GM18870 (cell line): ENCODE data around the gene PRKACG.
"Not testable (repeated sequence)": the region's sequence is repeated elsewhere in the genome, so short reads cannot be mapped to it uniquely, and the experiment has no call there.

ENCODE experiments used
- ATAC-seq: cut with Tn5 transposase; IDR thresholded peaks from one replicate; pipeline ENCODE4 v1.9.1; 2021; ENCODE audit warnings: moderate library complexity; ENCODE audit not compliant: unreplicated experiment

Gene PRKACG

GRCh38 chr9:69027355-69028097 lies 13.6 kb upstream of the PRKACG start:
- peak; percentile 66 for ATAC-seq

DNA sequence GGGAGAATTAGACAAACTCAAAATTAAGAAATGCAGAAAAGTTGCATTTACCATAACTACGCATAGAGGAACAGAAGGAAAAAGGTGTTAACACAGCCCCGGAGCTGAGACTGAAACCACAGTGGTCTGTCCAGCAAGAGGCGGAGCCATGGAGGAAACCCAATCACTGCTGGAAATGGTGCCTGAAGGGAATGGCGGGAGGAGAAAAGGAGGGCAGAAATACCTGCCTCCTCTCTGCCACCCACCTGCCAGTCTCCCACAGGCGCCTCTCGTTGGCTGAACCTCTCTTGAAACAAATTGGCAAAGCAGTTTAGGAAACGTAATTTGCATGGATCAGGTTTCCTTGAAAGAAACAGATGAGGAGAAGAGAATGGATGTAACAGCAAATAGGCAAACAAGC lies 9.7 kb upstream of the PRKACG start:
- ATAC-seq, result no peak

DNA sequence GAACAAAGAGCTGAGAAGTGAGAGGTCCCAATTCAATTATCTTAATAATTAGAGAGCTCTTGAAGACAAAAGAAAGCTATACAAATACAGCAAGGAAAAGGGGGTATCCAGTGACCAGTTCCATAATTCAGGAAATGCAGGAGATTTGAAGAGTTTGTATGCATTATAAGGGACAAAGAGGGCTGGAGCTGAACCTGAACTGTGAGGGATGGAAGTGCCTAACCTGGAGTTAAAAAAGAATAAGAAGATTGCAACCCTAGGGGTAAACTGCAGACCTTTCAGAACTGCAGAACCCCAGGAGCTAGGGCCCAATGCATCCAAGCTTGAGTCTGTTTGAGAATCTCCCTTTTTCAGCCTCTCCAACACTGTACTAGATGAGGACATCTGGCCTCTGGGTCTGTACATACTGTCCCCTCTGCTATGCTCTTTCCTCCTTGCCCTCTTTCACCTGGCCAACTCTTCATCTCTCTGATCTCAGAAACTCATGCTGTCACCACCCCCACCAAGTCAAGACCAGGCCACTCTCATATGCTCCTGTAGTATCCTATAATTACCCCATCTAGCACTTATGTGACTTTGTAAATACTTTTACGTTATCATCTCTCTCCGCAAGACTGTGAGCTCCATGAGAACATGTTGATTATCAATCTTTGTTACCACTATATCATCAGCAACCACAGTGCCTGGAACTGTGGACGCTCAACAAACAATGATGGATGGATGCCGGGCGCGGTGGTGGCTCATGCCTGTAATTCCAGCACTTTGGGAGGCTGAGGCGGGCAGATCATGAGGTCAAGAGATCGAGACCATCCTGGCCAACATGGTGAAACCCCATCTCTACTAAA lies 6.6 kb upstream of the PRKACG start:
- no peak for ATAC-seq

- no peak for ATAC-seq
Observed at GRCh38 chr9:69019808-69020207, 5.9 kb upstream of the PRKACG start.

DNA sequence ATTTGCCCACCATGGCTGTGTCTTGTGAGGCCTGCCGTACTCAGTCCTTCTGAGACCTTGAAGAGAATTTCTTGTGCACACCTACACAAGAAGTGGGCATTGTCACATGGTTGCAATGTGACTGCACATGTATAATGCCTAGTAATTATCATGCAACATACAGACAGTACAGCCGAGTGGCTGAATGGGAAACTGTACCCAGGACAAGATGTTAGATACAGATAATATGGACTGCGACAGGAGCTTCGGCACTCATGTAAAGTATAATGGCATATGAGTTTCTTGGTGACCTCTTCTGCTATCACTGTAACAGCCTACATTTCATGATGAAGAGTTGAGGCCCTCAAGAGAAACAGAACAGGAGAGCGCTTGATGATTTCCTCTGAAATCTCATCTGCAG lies 4.8 kb upstream of the PRKACG start:
- no peak for ATAC-seq

DNA sequence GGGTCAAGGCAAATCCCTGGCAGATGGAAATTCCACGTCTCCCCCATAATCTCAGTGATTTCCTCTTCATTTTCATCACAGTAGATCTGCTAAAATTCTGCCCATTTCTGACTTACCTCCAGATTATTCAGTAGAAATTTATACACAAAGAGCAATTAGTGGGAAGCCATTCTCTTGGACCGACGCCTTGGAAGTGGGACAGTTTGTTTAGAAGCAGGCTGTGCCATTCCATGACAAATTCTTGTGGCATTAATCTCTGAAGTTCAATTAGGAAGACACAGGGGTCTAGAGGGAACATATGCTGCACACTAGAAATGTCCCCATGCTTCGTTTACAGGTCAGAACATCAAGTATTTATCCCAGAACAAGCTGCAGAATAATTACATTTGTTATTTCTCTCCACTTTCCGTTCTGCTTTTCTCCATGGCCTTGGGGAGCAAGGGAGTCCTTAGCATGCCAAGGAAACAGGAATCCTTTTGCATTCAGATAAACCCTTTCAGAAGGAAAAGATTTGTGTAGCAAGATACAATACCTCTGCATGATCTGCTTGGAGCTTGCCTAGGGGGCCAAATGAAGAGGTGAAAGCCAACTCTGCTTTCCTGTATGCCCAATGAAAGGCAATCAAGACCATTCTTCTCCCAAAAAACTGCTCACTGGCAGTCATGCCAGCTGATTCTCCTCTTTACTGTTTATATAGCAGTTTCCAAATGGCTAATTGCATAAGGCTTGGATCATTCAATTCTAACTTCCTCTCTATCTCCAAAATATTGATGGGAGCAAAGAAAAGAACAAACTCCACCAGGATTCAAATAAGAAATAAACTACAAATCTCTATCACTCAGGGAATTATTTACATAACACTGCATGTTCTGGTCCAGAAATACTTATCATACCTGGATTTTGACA lies 2.5 kb upstream of the PRKACG start:
- ATAC-seq, result no peak

GRCh38 chr9:69013382-69013727 lies 558 bp downstream of the PRKACG start:
- ATAC-seq, result no peak

GRCh38 chr9:69012696-69013381 lies 1.1 kb downstream of the PRKACG start:
- ATAC-seq, result no peak

- no peak for ATAC-seq
Observed at GRCh38 chr9:69009708-69010107, 4.2 kb downstream of the PRKACG start.

DNA sequence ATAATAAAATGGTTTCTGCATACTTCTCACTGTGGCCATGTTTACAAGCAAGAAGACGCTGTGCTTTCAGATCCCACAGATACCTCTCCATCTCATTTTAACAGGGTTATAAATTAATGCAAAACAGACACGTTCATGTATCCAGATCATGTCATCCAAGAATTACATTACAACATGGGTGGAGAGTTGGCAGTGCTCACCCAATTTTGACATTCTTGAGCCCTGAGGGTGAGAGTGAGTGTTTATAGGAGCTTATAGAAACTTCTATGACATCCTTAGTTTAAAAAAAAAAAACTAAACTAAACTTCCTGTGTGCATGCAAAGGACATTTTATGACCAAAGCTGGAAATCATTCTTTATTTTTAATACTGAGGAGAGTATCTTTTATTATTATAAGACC lies 9.1 kb downstream of the PRKACG start:
- ATAC-seq, result no peak

DNA sequence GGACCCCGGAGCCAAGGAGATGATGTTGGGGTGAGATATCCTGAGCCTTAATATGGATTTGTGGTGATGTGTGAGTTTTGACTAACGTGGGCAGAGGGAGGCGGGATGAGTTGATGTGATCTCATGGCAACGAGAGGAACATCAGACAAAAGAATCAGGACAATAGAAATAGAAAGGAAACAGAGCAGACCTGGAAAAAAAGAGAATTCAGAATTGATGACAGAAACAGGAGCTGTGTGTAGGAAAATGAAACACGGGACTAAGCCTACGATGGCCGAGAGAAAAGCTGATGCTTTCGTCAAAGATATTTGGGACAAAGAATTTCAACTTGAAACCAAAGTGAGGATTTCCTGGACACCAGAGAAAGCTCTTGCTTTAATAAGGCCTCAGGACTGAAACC lies 10.9 kb downstream of the PRKACG start:
- ATAC-seq, result no peak

- no peak for ATAC-seq
Observed at GRCh38 chr9:69001921-69002320, 12.0 kb downstream of the PRKACG start.

DNA sequence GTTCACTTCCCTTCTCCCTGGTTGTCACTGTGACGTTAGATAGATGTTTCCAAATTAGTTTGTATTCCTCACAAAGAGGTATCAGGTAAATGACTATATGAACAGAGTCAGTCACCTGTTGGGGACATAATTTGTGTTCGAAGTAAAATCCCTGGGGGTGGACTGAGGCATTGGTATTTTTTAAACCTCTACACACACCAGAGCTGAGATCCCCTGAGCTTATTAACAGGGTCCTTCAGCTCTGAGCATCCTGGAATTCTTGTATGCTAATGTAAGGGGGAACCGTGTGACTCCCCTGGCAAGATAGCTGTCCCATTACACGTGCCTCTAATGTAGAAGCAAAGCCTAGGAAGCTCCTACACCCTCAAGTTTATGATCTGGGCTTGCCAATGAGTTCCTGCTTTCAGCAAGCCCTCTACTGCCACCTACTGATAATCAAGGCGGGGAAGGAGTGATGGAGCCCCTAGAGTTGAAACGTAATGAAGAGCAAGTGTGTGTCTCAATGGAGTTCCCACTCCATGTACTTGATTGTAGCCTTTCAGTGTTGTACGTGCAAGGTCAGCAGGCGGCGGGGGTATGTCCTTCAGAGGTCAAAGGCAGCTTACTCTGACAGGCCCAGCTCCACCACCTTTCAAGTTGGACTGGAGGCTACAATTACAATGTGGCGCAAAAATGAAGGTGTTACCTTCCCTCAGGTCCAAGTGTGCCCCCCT lies 14.4 kb downstream of the PRKACG start:
- peak; percentile 78 for ATAC-seq

- no peak for ATAC-seq
Observed at GRCh38 chr9:68998812-68999211, 15.1 kb downstream of the PRKACG start.

DNA sequence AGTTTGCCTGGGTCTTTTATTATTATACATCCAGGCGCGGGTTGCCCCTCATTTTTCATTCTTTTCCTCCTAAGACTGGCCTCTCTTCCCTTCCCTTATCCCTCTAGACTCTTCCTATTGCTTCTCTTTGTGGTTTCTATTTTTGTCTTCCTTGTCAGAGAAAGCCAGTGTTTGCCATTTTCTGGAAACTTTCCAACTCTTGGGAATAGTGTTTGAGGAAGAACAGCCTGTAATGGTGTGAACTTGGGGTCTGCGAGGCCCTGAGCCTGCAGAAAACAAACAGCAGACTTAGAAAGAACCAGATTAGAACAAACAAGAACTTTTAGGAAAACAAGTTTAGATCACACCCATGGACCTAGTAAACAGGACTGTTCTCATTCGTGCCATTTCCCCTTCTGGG lies 15.5 kb downstream of the PRKACG start:
- no peak for ATAC-seq

DNA sequence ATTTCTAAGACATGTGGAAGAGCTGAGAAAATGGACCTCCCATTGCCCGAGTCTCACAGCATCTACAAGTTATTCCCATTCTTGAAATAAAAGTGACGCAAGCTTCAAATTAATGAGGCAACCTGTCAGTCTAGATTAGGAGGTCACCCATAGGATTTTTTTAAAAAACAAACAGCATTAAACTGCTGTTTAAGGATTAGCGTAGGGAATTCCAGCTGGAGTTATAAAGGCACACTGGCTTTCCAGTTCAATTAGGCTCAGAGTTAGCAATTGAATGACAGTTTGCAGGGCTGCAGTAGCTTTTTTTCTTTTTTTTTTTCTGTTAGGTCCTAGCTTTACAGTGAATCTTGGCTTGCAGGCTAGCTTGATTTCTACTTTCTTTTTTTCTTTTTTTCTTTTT lies 16.2 kb downstream of the PRKACG start:
- ATAC-seq, result no peak

GRCh38 chr9:68996462-68996861 lies 17.5 kb downstream of the PRKACG start:
- ATAC-seq, result no peak

DNA sequence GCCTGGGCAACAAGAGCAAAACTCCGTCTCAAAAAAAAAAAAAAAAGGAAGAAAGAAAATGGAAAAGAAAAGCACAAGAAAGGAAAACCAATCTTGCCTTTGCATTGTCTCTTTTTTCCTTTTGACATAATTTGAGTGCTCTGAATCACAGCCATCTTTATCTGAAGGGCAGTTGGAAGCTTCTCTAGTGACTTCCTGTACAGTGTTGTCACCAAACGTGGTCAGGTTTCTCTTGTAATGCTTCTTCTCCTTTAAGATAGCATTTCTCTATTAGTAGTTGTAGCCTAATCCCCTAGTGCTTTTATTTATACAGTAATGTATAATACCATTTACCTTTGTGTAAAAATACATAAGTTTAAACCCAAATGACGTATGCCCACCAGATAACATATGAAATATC lies 18.1 kb downstream of the PRKACG start:
- no peak for ATAC-seq

GRCh38 chr9:68991457-68991856 lies 22.5 kb downstream of the PRKACG start:
- no peak for ATAC-seq

DNA sequence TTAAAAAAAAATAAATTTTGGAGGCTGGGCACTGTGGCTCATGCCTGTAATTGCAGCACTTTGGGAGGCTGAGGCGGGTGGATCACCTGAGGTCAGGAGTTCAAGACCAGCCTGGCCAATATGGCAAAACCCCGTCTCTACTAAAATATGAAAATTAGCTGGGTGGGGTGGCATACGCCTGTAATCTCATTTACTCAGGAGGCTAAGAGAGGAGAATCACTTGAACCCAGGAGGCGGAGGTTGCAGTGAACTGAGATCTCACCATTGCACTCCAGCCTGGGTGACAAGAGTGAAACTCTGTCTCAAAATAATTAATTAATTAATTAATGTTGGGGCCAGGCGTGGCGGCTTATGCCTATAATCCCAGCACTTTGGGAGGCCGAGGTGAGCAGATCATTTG lies 27.0 kb downstream of the PRKACG start:
- not testable (repeated sequence) for ATAC-seq
